D721Med (cell line): Measurements from ENCODE around the gene ZNF526.

Experiments
- DNase-seq: peaks from one replicate; pipeline ENCODE4 v3.0.0; 2011; ENCODE audit warnings: low spot score; ENCODE audit not compliant: insufficient read length
- FAIRE-seq: peaks from 2 replicates; lab custom pipeline; 2011; peaks lifted over from hg19 to GRCh38; lab: Jason Lieb, UNC
- CTCF ChIP-seq: IDR thresholded peaks from 2 replicates; pipeline ENCODE4 v1.5.1; 2012; ENCODE audit warnings: mild to moderate bottlenecking, control low read depth; ENCODE audit not compliant: insufficient read depth; ENCODE audit errors: missing control alignments

The ZNF526 gene

GRCh38 chr19:42275103-42275502 is 55.0 kb downstream of the ZNF526 start:
- no peak for DNase-seq
- FAIRE-seq = no peak
- TF ChIP-seq CTCF = no peak

GRCh38 chr19:42275517-42275916 is 55.4 kb downstream of the ZNF526 start:
- no peak for TF ChIP-seq CTCF
- FAIRE-seq (no peak), DNase-seq (no peak)

- DNase-seq = no peak
- FAIRE-seq = no peak
- no peak for TF ChIP-seq CTCF
Measured at GRCh38 chr19:42276284-42276683, 56.2 kb downstream of the ZNF526 start.

- FAIRE-seq (no peak), DNase-seq (no peak)
- TF ChIP-seq CTCF = no peak
Measured at GRCh38 chr19:42276821-42277220, 56.7 kb downstream of the ZNF526 start.
